ENCODE results near the gene TCEA2. TPM values are rescaled to one million over a fixed set of nuclear protein-coding genes. Genes with fewer than 3 reads are reported as not detected.

Gene TCEA2
- total RNA-seq, 1 donor from 2014 or later: 81.3 TPM

DNA sequence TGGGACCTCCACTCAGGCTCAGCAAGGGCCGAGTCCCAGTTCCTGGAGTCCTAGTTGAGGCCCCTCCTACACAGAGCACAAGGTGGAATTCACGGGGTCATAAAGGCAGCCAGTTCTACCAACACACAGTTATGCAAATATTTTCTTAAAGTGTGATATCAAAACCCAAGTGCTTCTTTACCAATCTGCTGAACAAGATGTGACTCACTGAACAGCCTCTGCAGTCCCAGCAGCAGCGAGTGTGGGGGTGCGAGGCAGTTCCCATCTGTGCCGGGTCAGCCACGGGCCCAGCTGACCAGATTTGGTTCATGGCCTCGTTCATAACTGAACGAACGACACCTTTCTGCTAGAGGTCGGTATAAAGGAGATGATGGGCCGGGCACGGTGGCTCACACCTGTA, 4.5 kb upstream of the TCEA2 start:
- H3K4me3 Mint-ChIP-seq: no peak overlapping the region
- H3K4me1 Mint-ChIP-seq: peaks cover 25% of the 10 kb centered on the region
- no peaks in the 10 kb centered on the region for H3K36me3 Mint-ChIP-seq
- peaks cover 2% of the 10 kb centered on the region for H3K27me3 Mint-ChIP-seq (ENCODE audit: low read depth)
- no peak for DNase-seq (ENCODE audit: low spot score in 2 of 2, unreplicated experiment in 2 of 2)
- no peak overlapping the region for H3K27ac Mint-ChIP-seq
- TF ChIP-seq, protein P1, sequence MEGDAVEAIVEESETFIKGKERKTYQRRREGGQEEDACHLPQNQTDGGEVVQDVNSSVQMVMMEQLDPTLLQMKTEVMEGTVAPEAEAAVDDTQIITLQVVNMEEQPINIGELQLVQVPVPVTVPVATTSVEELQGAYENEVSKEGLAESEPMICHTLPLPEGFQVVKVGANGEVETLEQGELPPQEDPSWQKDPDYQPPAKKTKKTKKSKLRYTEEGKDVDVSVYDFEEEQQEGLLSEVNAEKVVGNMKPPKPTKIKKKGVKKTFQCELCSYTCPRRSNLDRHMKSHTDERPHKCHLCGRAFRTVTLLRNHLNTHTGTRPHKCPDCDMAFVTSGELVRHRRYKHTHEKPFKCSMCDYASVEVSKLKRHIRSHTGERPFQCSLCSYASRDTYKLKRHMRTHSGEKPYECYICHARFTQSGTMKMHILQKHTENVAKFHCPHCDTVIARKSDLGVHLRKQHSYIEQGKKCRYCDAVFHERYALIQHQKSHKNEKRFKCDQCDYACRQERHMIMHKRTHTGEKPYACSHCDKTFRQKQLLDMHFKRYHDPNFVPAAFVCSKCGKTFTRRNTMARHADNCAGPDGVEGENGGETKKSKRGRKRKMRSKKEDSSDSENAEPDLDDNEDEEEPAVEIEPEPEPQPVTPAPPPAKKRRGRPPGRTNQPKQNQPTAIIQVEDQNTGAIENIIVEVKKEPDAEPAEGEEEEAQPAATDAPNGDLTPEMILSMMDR (IDR thresholded peaks at IDR 0.05; ENCODE audit: unreplicated experiment): no peak
- no peaks in the 10 kb centered on the region for H3K9me3 Mint-ChIP-seq

DNA sequence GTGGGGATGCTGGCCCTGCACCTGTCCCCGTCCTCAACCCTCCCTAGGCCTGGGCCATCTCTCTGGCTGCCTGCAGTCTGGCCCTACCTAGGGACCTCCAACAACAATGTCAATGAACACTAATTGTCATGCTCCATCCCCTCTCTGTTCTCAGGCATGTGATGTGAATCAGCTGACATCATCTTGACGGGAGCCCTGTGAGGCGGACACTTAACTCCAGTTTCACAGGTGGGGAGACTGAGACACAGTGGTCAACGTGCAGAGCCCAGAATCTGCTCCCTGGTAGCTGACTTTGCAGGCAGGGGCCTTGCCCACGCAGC, 762 bp upstream of the TCEA2 start:
- no peak for DNase-seq (ENCODE audit: low spot score in 2 of 2, unreplicated experiment in 2 of 2)
- Mint-ChIP-seq H3K36me3 (no peaks in the 10 kb centered on the region), H3K4me1 (peaks cover 26% of the 10 kb centered on the region), H3K27me3 (ENCODE audit: low read depth) (no peaks in the 10 kb centered on the region), H3K9me3 (no peaks in the 10 kb centered on the region), H3K27ac (peak overlapping the region; percentile 79), H3K4me3 (peak overlapping the region; percentile 81)
- TF ChIP-seq, protein P1 (IDR thresholded peaks at IDR 0.05; ENCODE audit: unreplicated experiment): no peak

DNA sequence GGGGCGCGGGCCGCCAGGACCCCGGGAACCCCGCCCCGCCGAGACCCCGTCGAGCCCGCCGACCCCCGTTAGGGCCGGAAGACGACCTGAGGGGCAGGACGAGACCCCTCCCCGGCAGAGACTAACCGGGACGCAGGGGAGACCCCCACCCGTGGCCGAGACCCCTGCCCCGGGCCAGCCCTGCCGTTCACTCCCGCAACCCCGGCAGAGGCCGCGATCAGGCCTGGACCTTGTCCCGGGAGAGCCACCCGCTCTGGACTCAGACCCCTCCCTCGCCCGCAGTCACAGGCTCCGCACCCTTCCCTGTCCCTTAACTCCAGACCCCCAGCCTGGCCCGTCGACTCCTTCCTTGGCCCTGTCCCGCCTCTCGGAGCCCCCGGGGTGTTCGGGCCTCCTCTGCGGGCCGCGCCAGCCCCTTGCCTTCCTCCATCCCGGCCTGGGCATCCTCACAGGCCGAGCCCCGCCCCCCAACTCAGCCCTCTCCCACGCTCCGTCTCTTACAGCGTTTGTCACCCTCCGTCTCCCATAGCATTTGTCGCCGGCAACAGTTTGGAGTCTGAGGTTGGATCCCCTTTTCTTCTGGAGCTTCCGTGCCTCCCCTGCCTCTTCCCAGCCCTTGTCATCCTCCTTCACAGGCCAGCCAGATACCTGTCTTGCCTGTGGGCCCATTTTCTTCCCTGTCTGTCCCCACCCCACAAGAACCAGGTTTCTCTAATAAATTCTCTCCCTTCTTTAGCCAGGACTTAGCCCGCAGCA, 569 bp downstream of the TCEA2 start:
- DNase-seq (ENCODE audit: low spot score in 2 of 2, unreplicated experiment in 2 of 2): no peak
- Mint-ChIP-seq H3K9me3 (no peaks in the 10 kb centered on the region), H3K4me3 (peak overlapping the region; percentile 81), H3K4me1 (peaks cover 23% of the 10 kb centered on the region), H3K27me3 (ENCODE audit: low read depth) (no peaks in the 10 kb centered on the region), H3K36me3 (no peaks in the 10 kb centered on the region), H3K27ac (peak overlapping the region; percentile 68)
- TF ChIP-seq, protein P1 (IDR thresholded peaks at IDR 0.05; ENCODE audit: unreplicated experiment): no peak

DNA sequence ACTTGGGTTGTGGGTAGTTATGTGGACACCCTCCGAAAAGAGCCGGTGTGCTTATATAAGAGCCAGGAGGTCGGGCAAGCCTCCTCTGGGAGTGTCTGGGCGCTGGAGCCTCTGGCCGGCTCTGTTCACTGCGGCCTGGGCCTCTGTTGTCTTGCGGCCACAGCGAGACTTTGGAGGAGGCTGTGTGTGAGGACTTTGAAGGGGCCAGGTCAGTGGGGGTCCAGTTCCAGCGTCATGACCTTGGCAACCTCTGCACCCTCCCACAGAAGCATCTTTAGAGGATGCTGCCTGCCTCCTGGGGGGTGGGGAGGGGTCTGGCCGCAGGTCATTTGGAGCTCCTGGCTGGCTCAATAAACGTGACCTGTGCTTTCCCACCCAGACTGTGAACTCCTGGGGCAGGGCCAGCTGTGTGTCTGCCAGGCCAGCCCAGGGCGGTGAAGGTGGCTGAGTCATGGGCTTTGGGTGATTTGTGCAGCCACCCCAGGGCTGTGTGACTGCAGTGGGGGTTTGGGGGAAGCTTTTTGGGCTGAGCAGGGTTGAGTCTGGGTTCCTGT, 1.2 kb downstream of the TCEA2 start:
- H3K27ac Mint-ChIP-seq: peak overlapping the region; percentile 68

DNA sequence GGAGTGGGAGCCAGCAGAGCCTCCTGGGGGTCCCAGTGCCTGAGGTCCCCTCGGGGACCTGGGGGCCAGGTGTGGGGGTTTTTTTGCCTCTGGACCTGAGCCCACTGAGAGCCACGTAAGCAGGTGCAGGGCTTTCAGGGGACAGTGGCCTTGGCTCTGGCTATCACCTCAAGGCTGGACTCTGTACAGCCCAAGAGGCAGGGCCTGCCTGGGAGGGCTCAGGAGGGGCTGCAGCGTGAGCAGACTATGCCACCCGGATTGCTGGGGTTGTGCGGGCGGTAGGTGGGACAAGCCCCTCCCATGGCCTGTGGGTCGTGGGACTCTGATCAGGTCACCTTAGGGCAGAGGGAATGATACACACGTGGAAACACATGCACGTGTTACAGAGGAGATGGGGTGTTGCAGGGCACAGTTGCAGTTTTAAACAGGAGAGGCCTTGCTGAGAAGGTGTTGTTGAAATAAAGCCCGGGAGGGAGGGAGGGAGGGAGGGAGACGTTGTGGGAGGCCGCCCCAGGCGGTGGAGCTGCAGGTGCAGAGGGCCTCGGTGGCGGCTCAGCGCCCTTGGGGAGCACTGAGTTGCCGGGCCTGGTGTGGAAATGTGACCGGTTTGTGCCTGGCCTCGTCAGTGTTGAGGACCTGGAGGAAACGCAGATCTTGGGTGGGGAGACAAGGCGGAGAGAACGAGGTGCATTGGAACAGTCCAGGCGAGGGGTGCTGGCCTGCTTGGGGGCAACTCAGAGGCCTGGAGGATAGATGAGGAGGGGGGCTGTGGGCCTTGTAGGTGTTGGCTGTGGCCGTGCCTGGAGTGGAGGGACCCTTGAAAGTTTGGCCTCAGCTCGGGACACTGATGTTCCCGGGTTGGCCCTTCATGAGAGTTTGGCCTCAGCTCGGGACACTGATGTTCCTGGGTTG, 2.3 kb downstream of the TCEA2 start:
- Mint-ChIP-seq H3K27me3 (ENCODE audit: low read depth) (no peaks in the 10 kb centered on the region), H3K4me3 (no peak overlapping the region), H3K9me3 (no peaks in the 10 kb centered on the region), H3K4me1 (peaks cover 23% of the 10 kb centered on the region), H3K27ac (no peak overlapping the region), H3K36me3 (no peaks in the 10 kb centered on the region)
- TF ChIP-seq, protein P1 (IDR thresholded peaks at IDR 0.05; ENCODE audit: unreplicated experiment): no peak
- no peak for DNase-seq (ENCODE audit: low spot score in 2 of 2, unreplicated experiment in 2 of 2)

More for the DNA sequence above, 1.2 kb downstream of the TCEA2 start:
- Mint-ChIP-seq H3K27me3 (ENCODE audit: low read depth) (no peaks in the 10 kb centered on the region), H3K4me3 (peak overlapping the region; percentile 81), H3K9me3 (no peaks in the 10 kb centered on the region), H3K36me3 (no peaks in the 10 kb centered on the region), H3K4me1 (peaks cover 23% of the 10 kb centered on the region)
- DNase-seq (ENCODE audit: low spot score in 2 of 2, unreplicated experiment in 2 of 2): no peak
- TF ChIP-seq, protein P1 (IDR thresholded peaks at IDR 0.05; ENCODE audit: unreplicated experiment): no peak
